Calu3 (cell line): ENCODE results near the gene DYNLT5. TPM values are rescaled to one million over a fixed set of nuclear protein-coding genes. Genes with fewer than 3 reads are reported as not detected.

Source experiments
- BruUV-seq: library from RNA; stranded (reverse); fragments of 400-500 nt; replicated peaks from 2 replicates; lab custom pipeline; 2021; lab: Mats Ljungman, UMichigan
- CTCF ChIA-PET: fragments of 300-600 bp; sonication (Branson Sonifier 250); formaldehyde crosslinking; loops from one replicate; lab custom pipeline; 2022; ENCODE audit warnings: antibody characterized with exemption; lab: Charles Lee
- DNase-seq: peaks from one replicate; pipeline ENCODE4 v3.0.0; 2022
- H3K27ac Mint-ChIP-seq: one replicate; pipeline ENCODE4 v1.8.0; 2022; ENCODE audit warnings: mixed read lengths; ENCODE audit not compliant: unreplicated experiment
- H3K27me3 Mint-ChIP-seq: one replicate; pipeline ENCODE4 v1.8.0; 2022; ENCODE audit warnings: mixed read lengths; ENCODE audit not compliant: unreplicated experiment
- H3K36me3 Mint-ChIP-seq: one replicate; pipeline ENCODE4 v1.8.0; 2022; ENCODE audit warnings: mild to moderate bottlenecking, moderate library complexity, mixed read lengths; ENCODE audit not compliant: insufficient read depth, unreplicated experiment
- H3K4me1 Mint-ChIP-seq: one replicate; pipeline ENCODE4 v1.8.0; 2022; ENCODE audit warnings: mild to moderate bottlenecking, low read depth, mixed read lengths; ENCODE audit not compliant: unreplicated experiment
- H3K4me3 Mint-ChIP-seq: one replicate; pipeline ENCODE4 v1.8.0; 2022; ENCODE audit warnings: mild to moderate bottlenecking, low read depth, moderate library complexity, mixed read lengths; ENCODE audit not compliant: unreplicated experiment
- H3K9me3 Mint-ChIP-seq: one replicate; pipeline ENCODE4 v1.8.0; 2022; ENCODE audit warnings: low read depth, mixed read lengths; ENCODE audit not compliant: unreplicated experiment
- CTCF ChIP-seq: fragments of 200-600 bp; IDR thresholded peaks from one replicate; pipeline ENCODE4 v1.8.0; 2022; ENCODE audit warnings: antibody characterized with exemption; ENCODE audit not compliant: unreplicated experiment
- intact Hi-C: fragments of 100-400 bp; cut with micrococcal nuclease; formaldehyde crosslinking; loops from one replicate; pipeline ENCODE4 v1.10.0; 2022; ENCODE audit not compliant: unreplicated experiment
- total RNA-seq: library from RNA; stranded (reverse); gene quantifications from 2 replicates; pipeline ENCODE4 v1.2.3, GENCODE V29; 2022

DYNLT5 gene
- total RNA-seq, 1 experiment from 2014 or later, result not detected

GRCh38 chr1:66729119-66729518, 23.1 kb upstream of the DYNLT5 start:
- no peaks in the 10 kb centered on the region for H3K27me3 Mint-ChIP-seq
- H3K27ac Mint-ChIP-seq, result no peak overlapping the region
- intact Hi-C loops, result loop anchor here (5.0 kb wide), 1 partner anchor 277 kb away; no protein-coding TSS in a partner anchor
- no TSS peak for BruUV-seq
- H3K4me3 Mint-ChIP-seq, result no peak overlapping the region
- no peak for TF ChIP-seq CTCF
- no peak for DNase-seq
- H3K9me3 Mint-ChIP-seq, result no peaks in the 10 kb centered on the region
- no peaks in the 10 kb centered on the region for H3K4me1 Mint-ChIP-seq
- no peaks in the 10 kb centered on the region for H3K36me3 Mint-ChIP-seq
- CTCF ChIA-PET, result no interaction called here

GRCh38 chr1:66729523-66729922, 22.7 kb upstream of the DYNLT5 start:
- Mint-ChIP-seq H3K36me3 (no peaks in the 10 kb centered on the region), H3K9me3 (no peaks in the 10 kb centered on the region), H3K4me1 (no peaks in the 10 kb centered on the region), H3K27ac (no peak overlapping the region), H3K4me3 (no peak overlapping the region), H3K27me3 (no peaks in the 10 kb centered on the region)
- no TSS peak for BruUV-seq
- TF ChIP-seq CTCF, result no peak
- intact Hi-C loops, result loop anchor here (5.0 kb wide), 1 partner anchor 277 kb away; no protein-coding TSS in a partner anchor
- no peak for DNase-seq
- CTCF ChIA-PET, result no interaction called here

- no peak for TF ChIP-seq CTCF
- no peaks in the 10 kb centered on the region for H3K36me3 Mint-ChIP-seq
- no peak overlapping the region for H3K27ac Mint-ChIP-seq
- BruUV-seq, result no TSS peak
- no peak overlapping the region for H3K4me3 Mint-ChIP-seq
- CTCF ChIA-PET, result no interaction called here
- no peaks in the 10 kb centered on the region for H3K27me3 Mint-ChIP-seq
- intact Hi-C loops, result no loop called here
- DNase-seq, result no peak
- H3K4me1 Mint-ChIP-seq, result no peaks in the 10 kb centered on the region
- H3K9me3 Mint-ChIP-seq, result no peaks in the 10 kb centered on the region
These were observed 21.8 kb upstream of the DYNLT5 start for GRCh38 chr1:66730462-66730861.

GRCh38 chr1:66731170-66731865, 20.9 kb upstream of the DYNLT5 start:
- CTCF ChIA-PET, result no interaction called here
- DNase-seq, result no peak
- Mint-ChIP-seq H3K4me1 (no peaks in the 10 kb centered on the region), H3K27ac (no peak overlapping the region), H3K9me3 (no peaks in the 10 kb centered on the region), H3K27me3 (no peaks in the 10 kb centered on the region), H3K36me3 (no peaks in the 10 kb centered on the region), H3K4me3 (no peak overlapping the region)
- intact Hi-C loops, result no loop called here
- no TSS peak for BruUV-seq
- TF ChIP-seq CTCF, result no peak
